Vagina (tissue), 2 donors: Measurements from ENCODE around the gene UHRF2.

ENCODE experiments used
- POLR2A ChIP-seq, 2 donors: fragments of 450-650 bp; IDR thresholded peaks; one replicate each; pipeline ENCODE4 v1.6.1; 2017; ENCODE audit warnings: antibody characterized with exemption in 2 of 2, mild to moderate bottlenecking in 2 of 2, moderate library complexity in 2 of 2
- POLR2AphosphoS5 ChIP-seq, 2 donors: sonication (generic); formaldehyde crosslinking; IDR thresholded peaks; one replicate each; pipeline ENCODE4 v1.9.0; 2017; ENCODE audit warnings: antibody characterized with exemption in 2 of 2, mild to moderate bottlenecking in 2 of 2, low read depth in 1 of 2; ENCODE audit not compliant: insufficient read depth in 1 of 2
- TF ChIP-seq, protein P1 (sequence below), 3 experiments: fragments of 450-650 bp in 2 of 3; fragments of 200-600 bp in 1 of 3; sonication (generic) in 1 of 3; IDR thresholded peaks; one replicate each; pipeline ENCODE4 v1.5.1; 2017 to 2019; ENCODE audit warnings: antibody characterized with exemption in 3 of 3, mild to moderate bottlenecking in 2 of 3, moderate library complexity in 2 of 3

DNA sequence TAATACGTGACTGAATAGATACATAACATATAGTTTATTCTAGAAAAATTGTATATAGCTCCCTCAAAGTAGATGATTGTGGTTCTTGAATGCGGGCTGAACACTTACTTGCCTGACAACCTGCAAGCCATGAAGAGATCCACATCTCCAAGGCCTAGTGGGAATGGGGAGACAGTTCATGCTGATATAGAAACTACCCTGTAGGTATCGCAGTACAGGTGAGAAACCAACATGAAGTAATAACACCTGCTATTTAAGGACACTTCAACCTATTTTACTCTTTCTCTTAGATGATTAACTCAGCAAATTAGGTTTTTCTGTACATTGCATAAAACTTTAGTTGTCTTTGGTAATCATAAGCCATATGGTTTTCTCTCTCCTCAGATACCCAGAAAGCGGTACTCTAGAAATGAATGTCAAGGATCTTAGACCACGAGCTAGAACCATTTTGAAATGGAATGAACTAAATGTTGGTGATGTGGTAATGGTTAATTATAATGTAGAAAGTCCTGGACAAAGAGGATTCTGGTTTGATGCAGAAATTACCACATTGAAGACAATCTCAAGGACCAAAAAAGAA is 47.3 kb downstream of the UHRF2 start:
- TF ChIP-seq POLR2A (IDR thresholded peaks at IDR 0.05) (no peak), POLR2AphosphoS5 (IDR thresholded peaks at IDR 0.05; ENCODE audit: insufficient read depth in 1 of 2, low read depth in 1 of 2) (no peak)
- TF ChIP-seq, protein P1, sequence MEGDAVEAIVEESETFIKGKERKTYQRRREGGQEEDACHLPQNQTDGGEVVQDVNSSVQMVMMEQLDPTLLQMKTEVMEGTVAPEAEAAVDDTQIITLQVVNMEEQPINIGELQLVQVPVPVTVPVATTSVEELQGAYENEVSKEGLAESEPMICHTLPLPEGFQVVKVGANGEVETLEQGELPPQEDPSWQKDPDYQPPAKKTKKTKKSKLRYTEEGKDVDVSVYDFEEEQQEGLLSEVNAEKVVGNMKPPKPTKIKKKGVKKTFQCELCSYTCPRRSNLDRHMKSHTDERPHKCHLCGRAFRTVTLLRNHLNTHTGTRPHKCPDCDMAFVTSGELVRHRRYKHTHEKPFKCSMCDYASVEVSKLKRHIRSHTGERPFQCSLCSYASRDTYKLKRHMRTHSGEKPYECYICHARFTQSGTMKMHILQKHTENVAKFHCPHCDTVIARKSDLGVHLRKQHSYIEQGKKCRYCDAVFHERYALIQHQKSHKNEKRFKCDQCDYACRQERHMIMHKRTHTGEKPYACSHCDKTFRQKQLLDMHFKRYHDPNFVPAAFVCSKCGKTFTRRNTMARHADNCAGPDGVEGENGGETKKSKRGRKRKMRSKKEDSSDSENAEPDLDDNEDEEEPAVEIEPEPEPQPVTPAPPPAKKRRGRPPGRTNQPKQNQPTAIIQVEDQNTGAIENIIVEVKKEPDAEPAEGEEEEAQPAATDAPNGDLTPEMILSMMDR (IDR thresholded peaks at IDR 0.05), result no peak
